PC-3 (cell line): ENCODE measurements around the gene ATF1. TPM values are rescaled to one million over a fixed set of nuclear protein-coding genes. Genes with fewer than 3 reads are reported as not detected.

ENCODE experiments used
- ATAC-seq: fragments of 200-7000 bp; cut with Tn5 transposase; 2 replicates; pipeline ENCODE4 v1.9.1; 2020; ENCODE audit warnings: mild to moderate bottlenecking, moderate library complexity
- BruUV-seq: library from RNA; stranded (reverse); fragments of 400-500 nt; replicated peaks from 2 replicates; lab custom pipeline; 2021; lab: Mats Ljungman, UMichigan
- CTCF ChIA-PET: fragments of 300-600 bp; sonication (Branson Sonifier 250); formaldehyde crosslinking; loops from one replicate; lab custom pipeline; 2022; ENCODE audit warnings: antibody characterized with exemption; lab: Charles Lee
- POLR2A ChIA-PET: fragments of 300-600 bp; sonication (Branson Sonifier 250); formaldehyde crosslinking; loops from one replicate; lab custom pipeline; 2022; ENCODE audit warnings: antibody characterized with exemption; ENCODE audit not compliant: unreplicated experiment; lab: Charles Lee
- DNase-seq: peaks from one replicate; pipeline ENCODE4 v3.0.0-alpha.2; 2015
- H2AFZ ChIP-seq: fragments of 300-600 bp; sonication (generic); 2 replicates; pipeline ENCODE4 v1.6.0; 2016; ENCODE audit warnings: antibody characterized with exemption, low read length
- H3F3A ChIP-seq: fragments of 300-600 bp; sonication (generic); one replicate; pipeline ENCODE4 v1.6.0; 2017; ENCODE audit warnings: antibody characterized with exemption, low read length, control low read depth, mild to moderate bottlenecking; ENCODE audit not compliant: unreplicated experiment
- H3K27ac ChIP-seq: fragments of 300-600 bp; sonication (generic); 2 replicates; pipeline ENCODE4 v1.5.1; 2016; ENCODE audit warnings: mild to moderate bottlenecking, low read length
- H3K27me3 ChIP-seq: fragments of 300-600 bp; sonication (generic); 2 replicates; pipeline ENCODE4 v1.6.1; 2016; ENCODE audit warnings: low read length, mixed read lengths
- H3K36me3 ChIP-seq: fragments of 300-600 bp; sonication (generic); 2 replicates; pipeline ENCODE4 v1.6.1; 2016; ENCODE audit warnings: low read depth, mixed run types, low read length, mixed read lengths
- H3K4me1 ChIP-seq: fragments of 300-600 bp; sonication (generic); 2 replicates; pipeline ENCODE4 v1.5.1; 2016; ENCODE audit warnings: low read length; ENCODE audit not compliant: insufficient read depth
- H3K4me2 ChIP-seq: fragments of 300-600 bp; sonication (generic); 2 replicates; pipeline ENCODE4 v1.6.0; 2016; ENCODE audit warnings: low read length
- H3K4me3 ChIP-seq: fragments of 300-600 bp; sonication (generic); 2 replicates; pipeline ENCODE4 v1.5.1; 2016; ENCODE audit warnings: mild to moderate bottlenecking, low read length, mixed read lengths
- H3K79me2 ChIP-seq: fragments of 300-600 bp; sonication (generic); 2 replicates; pipeline ENCODE4 v1.6.1; 2017; ENCODE audit warnings: low read length, mixed read lengths
- H3K9ac ChIP-seq: fragments of 300-600 bp; sonication (generic); 2 replicates; pipeline ENCODE4 v1.6.0; 2016; ENCODE audit warnings: mild to moderate bottlenecking, low read length
- H3K9me2 ChIP-seq: fragments of 300-600 bp; sonication (generic); replicated peaks from 2 replicates; pipeline ENCODE4 v1.6.1; 2016; ENCODE audit warnings: mixed run types, low read length, mixed read lengths
- H3K9me3 ChIP-seq: fragments of 300-600 bp; sonication (generic); 2 replicates; pipeline ENCODE4 v1.6.1; 2016; ENCODE audit warnings: low read length, mixed read lengths
- H4K20me1 ChIP-seq: fragments of 300-600 bp; sonication (generic); 2 replicates; pipeline ENCODE4 v1.6.1; 2016; ENCODE audit warnings: low read length, mixed read lengths
- CTCF ChIP-seq: fragments of 300-600 bp; sonication (generic); conservative IDR thresholded peaks from 2 replicates; pipeline ENCODE4 v1.5.1; 2017; ENCODE audit warnings: antibody characterized with exemption, low read depth, mild to moderate bottlenecking, low read length
- EZH2 ChIP-seq: fragments of 300-600 bp; sonication (generic); IDR thresholded peaks from one replicate; pipeline ENCODE4 v1.6.1; 2017; ENCODE audit warnings: antibody characterized with exemption, mild to moderate bottlenecking, low read length; ENCODE audit not compliant: unreplicated experiment
- EZH2phosphoT487 ChIP-seq: fragments of 300-600 bp; sonication (generic); IDR thresholded peaks from 2 replicates; pipeline ENCODE4 v1.6.1; 2018; ENCODE audit warnings: mild to moderate bottlenecking, antibody characterized with exemption, low read length, borderline replicate concordance
- intact Hi-C: fragments of 100-400 bp; cut with micrococcal nuclease; formaldehyde crosslinking; loops from 2 replicates; pipeline ENCODE4 v1.9.0; 2023
- total RNA-seq: library from RNA; depleted of rRNA; stranded (reverse); fragments of >200 nt; gene quantifications from 2 replicates; pipeline ENCODE4 v1.2.3, GENCODE V29; 2014

Gene ATF1
- total RNA-seq, 1 experiment from 2014 or later = 67.2 TPM

DNA sequence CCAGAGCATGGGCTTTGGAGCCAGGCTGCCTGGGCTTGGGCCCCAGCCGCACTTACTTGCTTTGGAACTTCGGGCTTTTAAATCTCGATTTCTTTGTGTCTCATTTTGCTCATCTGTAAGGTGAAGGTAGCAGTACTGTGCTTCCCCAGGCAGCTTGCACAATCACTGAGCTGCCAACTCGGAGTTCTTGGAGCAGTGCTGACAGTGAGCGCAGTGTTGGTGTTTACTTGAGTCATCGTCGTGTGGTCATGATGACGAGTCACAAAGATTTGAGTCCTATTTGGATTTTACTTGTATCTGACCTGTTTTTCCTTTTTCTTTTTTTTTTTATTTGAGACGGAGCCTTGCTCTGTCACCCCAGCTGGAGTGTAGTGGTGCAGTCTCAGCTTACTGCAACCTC, 31.3 kb upstream of the ATF1 start:
- ATAC-seq = peak; percentile 99
- Histone ChIP-seq H3K9ac (no peak overlapping the region), H3K9me3 (no peaks in the 10 kb centered on the region), H3K4me2 (peak overlapping the region; percentile 23; the same call in 1 of the 2 replicates), H3K4me1 (peaks cover 17% of the 10 kb centered on the region), H3K79me2 (no peaks in the 10 kb centered on the region), H3K4me3 (no peak overlapping the region), H3K27ac (peak overlapping the region; percentile 49), H3K36me3 (peaks cover 59% of the 10 kb centered on the region), H4K20me1 (no peaks in the 10 kb centered on the region), H3K27me3 (no peaks in the 10 kb centered on the region), H2AFZ (no peak overlapping the region), H3F3A (no peaks in the 10 kb centered on the region), H3K9me2 (no peaks in the 10 kb centered on the region)
- peak; percentile 91 for DNase-seq
- intact Hi-C loops = loop anchor here (10.0 kb wide), 1 partner anchor 228 kb away; the partner anchor contains the start of gene DIP2B
- ChIA-PET CTCF (interaction anchor here (0.5 to 0.7 kb wide), 2 partner anchors 383 to 662 kb away, joined by 3 read pairs; no protein-coding TSS in a partner anchor), POLR2A (interaction anchor here (0.6 kb wide), 1 partner anchor 341 kb away, joined by 4 read pairs; no protein-coding TSS in a partner anchor)
- no TSS peak for BruUV-seq
- no peak for TF ChIP-seq CTCF
- TF ChIP-seq EZH2 = no peak
- no peak for TF ChIP-seq EZH2phosphoT487

DNA sequence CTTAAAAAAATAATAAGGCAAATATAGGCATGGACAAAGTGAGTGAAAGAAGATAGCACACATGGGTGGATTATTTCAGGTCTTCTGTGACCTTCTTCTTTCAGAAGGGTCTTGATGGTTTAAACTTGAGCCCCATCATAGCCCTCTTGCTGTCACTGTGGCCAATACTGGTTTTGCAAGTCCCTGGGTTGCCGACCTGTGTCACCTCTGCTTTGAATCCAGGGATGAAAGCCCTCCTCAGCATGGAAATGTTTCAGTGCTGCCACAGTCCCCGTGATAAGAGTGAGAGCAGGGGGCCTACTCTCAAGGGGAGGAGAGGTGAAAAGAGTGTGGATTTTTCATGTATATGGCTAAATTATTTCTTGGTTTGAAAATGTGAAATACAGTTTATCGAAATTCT, 30.2 kb upstream of the ATF1 start:
- CTCF ChIA-PET = no interaction called here
- ATAC-seq = no peak
- no peaks in the 10 kb centered on the region for H3K9me3 ChIP-seq

More for the DNA sequence above, 30.2 kb upstream of the ATF1 start:
- H2AFZ ChIP-seq = no peak overlapping the region
- H3K27ac ChIP-seq = no peak overlapping the region
- H3K27me3 ChIP-seq = no peaks in the 10 kb centered on the region
- H3F3A ChIP-seq = no peaks in the 10 kb centered on the region
- intact Hi-C loops = loop anchor here (10.0 kb wide), 1 partner anchor 229 kb away; the partner anchor contains the start of gene DIP2B
- POLR2A ChIA-PET = no interaction called here
- H3K36me3 ChIP-seq = peaks cover 55% of the 10 kb centered on the region
- H3K9ac ChIP-seq = no peak overlapping the region
- no peak overlapping the region for H3K4me2 ChIP-seq
- no peak overlapping the region for H3K4me3 ChIP-seq
- no peaks in the 10 kb centered on the region for H3K79me2 ChIP-seq
- no TSS peak for BruUV-seq
- no peaks in the 10 kb centered on the region for H3K9me2 ChIP-seq
- TF ChIP-seq EZH2phosphoT487 (no peak), CTCF (no peak), EZH2 (no peak)
- H4K20me1 ChIP-seq = no peaks in the 10 kb centered on the region
- DNase-seq = no peak
- H3K4me1 ChIP-seq = peaks cover 17% of the 10 kb centered on the region
